HG02885 (cell line): ENCODE results near the gene INPP4A.

Experiments used
- ATAC-seq: cut with Tn5 transposase; IDR thresholded peaks from one replicate; pipeline ENCODE4 v1.9.1; 2021; ENCODE audit warnings: mild to moderate bottlenecking; ENCODE audit not compliant: unreplicated experiment, poor library complexity

INPP4A gene

GRCh38 chr2:98458667-98459380 lies 14.2 kb downstream of the INPP4A start:
- no peak for ATAC-seq

DNA sequence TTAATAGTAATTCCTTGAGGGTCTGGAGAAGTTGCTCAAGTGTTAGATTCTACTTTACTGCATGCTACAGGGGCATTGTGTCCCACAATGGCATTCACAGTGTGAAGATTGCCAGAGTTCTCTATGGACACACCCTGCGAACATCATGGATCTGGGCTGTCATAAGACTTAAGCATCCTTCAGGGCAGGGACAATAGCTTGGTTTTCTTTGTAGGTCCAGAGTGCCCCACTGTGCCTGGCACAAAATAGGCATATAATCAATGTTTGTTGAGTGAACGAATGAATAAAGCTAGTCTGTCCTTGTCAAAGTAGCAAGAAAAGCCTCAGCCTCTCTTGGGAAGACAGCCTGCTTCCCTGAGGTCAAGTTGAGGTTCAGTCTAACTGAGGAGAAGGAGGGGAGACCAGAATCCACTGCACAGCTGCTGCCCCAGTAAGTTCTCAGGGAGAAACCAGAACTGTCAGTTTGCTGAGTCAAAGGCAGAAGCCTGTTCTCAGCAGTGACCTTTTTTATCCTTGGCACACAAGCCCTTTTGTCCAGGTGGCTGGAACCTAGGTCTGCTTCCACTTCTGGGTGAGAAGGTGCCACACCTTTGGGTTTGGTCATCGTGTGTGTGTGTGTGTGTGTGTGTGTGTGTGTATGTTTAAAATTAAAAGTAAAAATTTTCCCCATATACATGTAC lies 15.0 kb downstream of the INPP4A start:
- peak; percentile 34 for ATAC-seq

DNA sequence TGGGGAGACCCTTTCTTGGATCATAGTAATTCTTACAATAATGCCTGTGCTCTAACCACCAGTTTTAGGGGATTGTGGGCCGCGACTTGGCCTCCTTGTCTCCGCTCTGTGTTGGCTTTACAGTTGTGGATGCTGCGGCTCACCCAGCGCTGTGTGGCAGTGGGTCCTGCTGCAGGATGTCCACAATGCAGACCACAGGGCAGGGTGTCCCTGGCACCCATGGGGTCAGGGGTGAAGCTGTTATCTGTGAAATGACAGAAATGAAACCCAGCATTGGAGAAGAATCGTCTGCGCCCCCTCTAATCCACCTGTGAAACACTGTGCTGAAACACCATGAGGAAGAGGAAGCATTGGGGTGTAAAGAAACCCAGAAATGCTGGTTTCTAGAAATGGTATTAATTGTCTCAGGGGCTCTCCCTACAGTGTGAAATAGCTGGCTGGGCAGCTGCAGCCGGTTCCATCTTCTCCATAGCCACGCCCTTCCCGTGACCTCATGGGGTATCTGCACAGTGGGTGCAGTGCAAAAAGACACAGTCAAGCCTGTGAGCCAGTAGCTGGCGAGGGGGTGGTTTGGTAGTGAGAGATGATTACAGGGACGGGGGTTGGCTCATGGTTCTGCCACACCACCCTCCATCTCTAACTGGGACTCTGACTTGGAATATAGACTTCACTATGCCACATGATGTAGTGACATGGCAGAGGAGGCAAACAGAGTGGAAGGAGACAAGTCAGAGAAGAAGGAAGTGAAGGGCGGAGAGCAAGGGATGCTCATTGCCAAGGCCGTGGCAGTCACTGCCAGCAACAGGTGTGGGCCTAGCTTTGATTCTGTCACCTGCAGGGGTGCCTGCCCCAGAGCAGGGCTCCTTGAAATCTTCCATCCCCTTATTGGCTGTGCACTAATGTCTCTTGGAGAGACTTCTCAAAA lies 16.2 kb downstream of the INPP4A start:
- peak; percentile 68 for ATAC-seq

- ATAC-seq = no peak
Observed at GRCh38 chr2:98461498-98462049, 16.9 kb downstream of the INPP4A start.

DNA sequence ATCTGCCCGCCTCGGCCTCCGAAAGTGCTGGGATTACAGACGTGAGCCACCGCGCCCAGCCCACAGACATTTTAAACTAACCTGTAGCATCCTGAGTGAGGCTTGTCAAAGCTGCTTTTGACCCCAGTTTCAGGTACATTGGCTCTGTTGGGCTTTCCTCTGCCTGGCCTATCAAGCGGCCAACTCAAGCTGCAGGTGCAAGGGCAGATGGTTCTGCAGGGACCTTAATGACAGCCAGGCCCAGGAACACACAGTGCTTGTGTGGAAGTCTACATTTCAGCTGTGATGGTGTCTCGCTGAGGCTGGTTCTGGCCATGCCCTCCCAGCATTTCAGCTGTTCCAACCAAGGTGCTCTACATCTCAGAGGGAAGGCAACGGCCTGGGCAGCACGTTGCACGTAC lies 18.4 kb downstream of the INPP4A start:
- ATAC-seq = no peak

DNA sequence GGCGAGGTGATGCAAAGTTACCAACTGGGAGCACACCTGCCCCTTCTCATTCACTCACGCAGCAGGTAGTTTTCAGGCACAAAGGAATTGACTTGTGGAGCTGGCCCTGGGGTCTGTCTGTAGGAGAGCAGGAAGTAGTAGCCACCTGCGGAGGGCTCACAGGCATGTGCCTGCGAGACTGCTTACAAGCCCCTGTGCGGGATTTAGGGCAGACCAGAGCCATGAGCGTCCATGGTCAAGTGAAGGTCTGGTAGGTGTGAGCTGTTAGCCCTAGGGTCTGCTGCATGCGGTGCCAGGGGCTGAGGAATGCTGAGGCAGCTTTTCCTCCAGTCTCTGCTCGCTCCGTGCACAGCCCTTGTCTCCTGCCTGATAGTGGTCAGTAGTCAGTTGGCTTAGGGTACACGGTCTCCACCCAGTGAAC lies 18.9 kb downstream of the INPP4A start:
- no peak for ATAC-seq

DNA sequence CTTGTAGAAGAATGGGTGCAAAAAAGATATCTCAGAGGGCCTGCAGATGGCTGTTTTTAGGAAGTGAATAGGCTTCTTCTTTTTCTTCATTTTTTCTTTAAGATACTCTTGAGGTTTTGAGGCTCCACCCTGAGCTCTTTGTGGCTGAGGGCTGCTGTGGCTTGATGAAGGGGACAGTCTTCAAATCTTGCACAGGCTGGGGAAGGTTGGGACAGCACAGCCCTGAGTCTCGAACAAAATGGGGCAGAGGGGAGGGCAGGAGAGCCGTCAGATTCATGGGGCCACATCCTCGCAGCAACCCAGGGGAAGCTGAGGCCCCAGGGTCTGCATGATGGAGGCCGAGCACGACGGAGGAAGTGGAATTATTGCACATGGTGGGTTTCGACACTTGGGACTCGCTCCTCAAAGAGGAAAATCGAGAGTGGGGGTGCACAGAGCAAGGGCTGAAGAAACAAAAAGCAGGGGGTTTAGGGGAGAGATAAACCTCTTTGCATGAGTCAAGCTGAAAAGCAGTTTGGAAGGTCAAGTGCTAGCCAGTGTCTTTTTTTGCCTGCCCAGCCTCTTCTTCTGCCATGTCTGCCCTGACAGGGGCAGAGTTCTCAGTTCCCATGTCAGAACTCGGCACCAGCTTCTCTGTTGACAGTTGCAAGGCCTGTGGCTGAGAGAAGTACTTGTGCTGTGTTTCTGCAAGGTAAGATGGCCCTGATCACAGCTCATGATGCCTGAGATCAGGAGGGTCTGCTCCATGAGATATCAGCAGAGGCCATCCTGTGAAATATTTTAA lies 19.5 kb downstream of the INPP4A start:
- ATAC-seq = no peak

DNA sequence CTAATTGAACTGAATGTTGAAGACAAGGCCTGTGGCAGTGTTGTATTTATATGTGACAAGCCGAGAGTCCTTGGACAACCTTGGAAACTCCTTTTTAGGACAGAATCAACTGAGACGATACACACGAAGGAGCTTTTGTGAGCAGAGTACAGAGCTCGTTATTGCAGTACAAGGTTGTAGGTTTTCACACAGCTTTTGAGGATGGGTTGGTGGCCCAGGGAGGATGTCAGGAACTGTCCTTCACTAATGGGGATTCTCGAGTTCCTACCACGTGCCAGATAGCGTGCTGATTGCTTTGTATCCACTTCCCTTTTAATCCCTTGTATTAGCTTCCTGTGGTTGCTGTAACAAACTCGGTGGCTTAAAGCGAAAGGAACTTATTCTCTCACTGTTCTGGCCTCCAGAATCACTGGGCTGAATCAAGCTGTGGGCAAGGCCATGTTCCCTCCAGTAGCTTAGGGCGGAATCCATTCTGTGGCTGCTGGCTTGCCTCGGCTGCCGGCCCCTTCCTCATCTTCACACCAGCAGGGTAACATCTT lies 20.2 kb downstream of the INPP4A start:
- peak; percentile 43 for ATAC-seq

DNA sequence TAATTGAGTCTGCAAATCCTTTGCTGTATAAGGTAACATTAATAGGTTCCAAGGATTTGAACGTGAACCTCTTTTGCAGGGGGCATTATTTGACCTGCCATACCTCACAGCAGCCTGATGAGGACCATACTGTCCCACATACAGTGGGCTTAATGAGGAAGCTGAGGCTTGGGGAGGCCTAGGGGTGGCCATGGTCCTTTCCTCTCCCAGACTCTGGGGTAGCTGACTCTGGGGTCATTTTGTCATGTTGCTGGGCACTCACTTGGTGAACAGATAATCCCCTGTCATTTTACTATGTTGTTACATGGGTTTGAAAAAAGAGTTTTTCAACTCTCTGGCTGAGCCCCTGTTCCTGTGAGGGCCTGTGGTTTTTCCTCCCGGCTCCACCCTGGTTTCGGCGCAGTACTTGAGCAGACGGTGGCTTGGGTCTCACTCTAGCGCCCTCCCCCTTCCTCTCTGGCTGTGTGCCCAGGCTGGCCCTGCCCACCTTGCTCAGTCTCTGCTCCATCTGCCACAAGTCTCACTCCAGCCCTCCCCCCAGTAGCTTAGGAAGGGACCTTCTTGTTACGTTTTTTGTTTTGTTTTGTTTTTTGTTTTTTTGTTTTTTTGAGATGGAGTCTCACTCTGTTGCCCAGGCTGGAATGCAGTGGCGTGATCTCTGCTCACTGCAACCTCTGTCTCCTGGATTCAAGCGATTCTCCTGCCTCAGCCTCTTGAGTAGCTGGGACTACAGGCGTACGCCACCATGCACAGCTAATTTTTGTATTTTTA lies 21.0 kb downstream of the INPP4A start:
- peak; percentile 29 for ATAC-seq

- no peak for ATAC-seq
Observed at GRCh38 chr2:98467082-98467536, 22.5 kb downstream of the INPP4A start.

DNA sequence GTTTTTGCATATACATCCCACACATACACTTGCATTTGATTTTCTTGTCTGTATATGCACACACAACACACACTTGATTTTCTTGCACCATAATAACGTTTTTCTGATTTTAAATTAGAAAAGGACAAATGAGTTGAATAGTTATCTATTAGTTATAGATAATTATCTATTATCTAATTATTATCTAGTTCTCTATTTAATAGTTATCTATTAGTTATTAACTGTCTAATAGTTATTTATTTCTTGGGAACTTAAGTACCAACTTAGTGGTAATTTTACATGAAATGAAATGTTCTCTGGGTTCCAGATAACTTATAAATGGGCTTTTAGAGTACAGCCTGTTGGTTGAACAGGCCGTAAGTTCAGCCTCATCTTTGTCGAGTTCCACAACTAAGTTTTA lies 23.0 kb downstream of the INPP4A start:
- no peak for ATAC-seq

DNA sequence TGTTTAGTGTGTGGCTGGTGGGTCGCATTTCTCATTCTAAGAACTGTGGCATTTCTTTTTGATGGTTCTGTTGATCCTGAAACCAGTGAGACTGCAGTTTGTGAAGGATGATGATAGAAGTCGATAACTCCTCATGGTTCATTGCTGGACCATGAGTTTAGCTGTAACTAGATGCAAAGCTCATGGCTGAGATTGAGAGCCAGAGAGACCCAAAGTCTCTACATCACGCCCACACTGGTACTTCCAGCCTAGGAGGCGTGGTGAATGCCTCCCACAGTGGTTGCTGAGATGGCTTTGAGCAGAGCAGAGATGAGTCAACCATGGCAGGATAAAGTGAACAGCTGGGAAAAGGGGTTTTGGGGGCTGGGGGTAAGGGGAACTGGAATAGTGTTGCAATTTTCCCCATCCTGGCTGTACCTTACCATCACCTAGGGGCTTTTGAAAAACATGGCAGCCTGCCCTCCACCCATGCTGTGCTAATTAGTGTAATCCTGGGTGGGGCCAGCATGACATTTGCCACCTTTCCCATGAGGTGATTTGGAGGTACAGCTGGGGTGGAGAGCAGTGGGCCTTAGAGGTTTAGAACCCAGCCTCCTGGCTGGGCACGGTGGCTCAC lies 24.1 kb downstream of the INPP4A start:
- ATAC-seq = peak; percentile 49

- no peak for ATAC-seq
Observed at GRCh38 chr2:98469862-98470544, 25.3 kb downstream of the INPP4A start.

DNA sequence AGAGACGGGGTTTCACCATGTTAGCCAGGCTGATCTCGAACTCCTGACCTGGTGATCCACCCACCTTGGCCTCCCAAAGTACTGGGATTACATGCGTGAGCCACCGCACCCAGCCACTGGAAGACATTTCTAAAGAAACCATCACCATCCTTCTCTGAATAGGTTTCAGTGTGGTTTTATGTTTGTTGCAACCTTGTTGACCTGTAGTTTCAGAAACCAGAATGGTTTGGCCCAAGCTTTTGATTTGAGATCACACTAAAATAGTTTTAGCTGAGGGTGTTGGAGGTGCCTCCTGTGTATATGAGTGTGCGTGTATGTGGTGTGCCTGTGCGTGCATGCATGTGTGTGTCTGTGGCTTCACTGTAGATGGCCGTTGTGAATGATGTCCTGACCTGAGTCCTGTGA lies 26.2 kb downstream of the INPP4A start:
- ATAC-seq = peak; percentile 52

GRCh38 chr2:98471402-98472131 lies 26.9 kb downstream of the INPP4A start:
- no peak for ATAC-seq

- no peak for ATAC-seq
Observed at GRCh38 chr2:98472132-98472650, 27.5 kb downstream of the INPP4A start.
